Smooth muscle cell (in vitro differentiated cells): ENCODE results near the gene LYPD3. TPM values are rescaled to one million over a fixed set of nuclear protein-coding genes. Genes with fewer than 3 reads are reported as not detected.

ENCODE experiments used
- DNase-seq: peaks from one replicate; lab custom pipeline; 2025; ENCODE audit not compliant: unreplicated experiment; lab: John Stamatoyannopoulos, UW
- H2AFZ ChIP-seq: fragments of 200-600 bp; sonication (generic); 2 replicates; pipeline ENCODE4 v1.6.0; 2016; ENCODE audit warnings: antibody characterized with exemption, low read depth, mild to moderate bottlenecking
- H3F3A ChIP-seq: fragments of 200-600 bp; sonication (generic); 2 replicates; pipeline ENCODE4 v1.6.0; 2017; ENCODE audit warnings: antibody characterized with exemption, low read depth
- H3K27ac ChIP-seq: fragments of 200-600 bp; sonication (generic); 2 replicates; pipeline ENCODE4 v1.5.1; 2016; ENCODE audit warnings: low read depth, mild to moderate bottlenecking
- H3K27me3 ChIP-seq: fragments of 200-600 bp; sonication (generic); 2 replicates; pipeline ENCODE4 v1.6.1; 2016; ENCODE audit warnings: low read depth, mild to moderate bottlenecking
- H3K36me3 ChIP-seq: fragments of 200-600 bp; sonication (generic); 2 replicates; pipeline ENCODE4 v1.5.1; 2016; ENCODE audit warnings: low read depth
- H3K4me1 ChIP-seq: fragments of 200-600 bp; sonication (generic); 2 replicates; pipeline ENCODE4 v1.5.1; 2016; ENCODE audit warnings: low read depth
- H3K4me2 ChIP-seq: fragments of 200-600 bp; sonication (generic); 2 replicates; pipeline ENCODE4 v1.6.0; 2016; ENCODE audit warnings: mild to moderate bottlenecking
- H3K4me3 ChIP-seq: fragments of 200-600 bp; sonication (generic); 2 replicates; pipeline ENCODE4 v1.5.1; 2016; ENCODE audit warnings: mild to moderate bottlenecking
- H3K79me2 ChIP-seq: fragments of 200-600 bp; sonication (generic); 2 replicates; pipeline ENCODE4 v1.6.0; 2016; ENCODE audit warnings: low read depth, mild to moderate bottlenecking
- H3K9ac ChIP-seq: fragments of 200-600 bp; sonication (generic); 2 replicates; pipeline ENCODE4 v1.6.0; 2016; ENCODE audit warnings: low read depth
- H3K9me3 ChIP-seq: fragments of 200-600 bp; sonication (generic); replicated peaks from 2 replicates; pipeline ENCODE4 v1.5.1; 2016; ENCODE audit warnings: low read depth
- H4K20me1 ChIP-seq: fragments of 200-600 bp; sonication (generic); 2 replicates; pipeline ENCODE4 v1.6.0; 2016; ENCODE audit warnings: low read depth
- CTCF ChIP-seq: fragments of 200-600 bp; sonication (generic); IDR thresholded peaks from 2 replicates; pipeline ENCODE4 v1.5.1; 2017; ENCODE audit warnings: borderline replicate concordance, mild to moderate bottlenecking, antibody characterized with exemption; ENCODE audit not compliant: insufficient read depth, poor library complexity, severe bottlenecking
- WGBS: methylation state at CpG from one replicate; pipeline ENCODE4 v1.1.7; 2016; ENCODE audit warnings: low lambda C conversion rate; 5-methylcytosine and 5-hydroxymethylcytosine counted together
- polyA plus RNA-seq: library from polyadenylated mRNA; unstranded; fragments of >200 nt; fragmentation: Nextera tagmentation; extraction: Ambion mirVana; gene quantifications from 2 replicates; pipeline ENCODE4 v1.2.1, GENCODE V29; 2016
- total RNA-seq: library from RNA; depleted of rRNA; stranded (reverse); fragments of >200 nt; gene quantifications from 2 replicates; pipeline ENCODE4 v1.2.3, GENCODE V29; 2014

Gene LYPD3
- total and polyA plus RNA-seq, 2 experiments from 2014 or later: 17.9 to 20.6 TPM

- WGBS: 90% methylated on average over 6 of the region's 6 CpGs
- H3K4me3 ChIP-seq: no peak overlapping the region
These were observed 17.9 kb upstream of the LYPD3 start for GRCh38 chr19:43483281-43483680.

GRCh38 chr19:43482193-43482592 is 16.8 kb upstream of the LYPD3 start:
- Histone ChIP-seq H3F3A (no peaks in the 10 kb centered on the region), H3K9me3 (no peaks in the 10 kb centered on the region), H3K79me2 (no peaks in the 10 kb centered on the region), H3K27ac (no peak overlapping the region), H3K36me3 (no peaks in the 10 kb centered on the region), H3K9ac (no peak overlapping the region), H2AFZ (no peak overlapping the region), H4K20me1 (no peaks in the 10 kb centered on the region), H3K27me3 (no peaks in the 10 kb centered on the region), H3K4me1 (no peaks in the 10 kb centered on the region), H3K4me2 (no peak overlapping the region), H3K4me3 (no peak overlapping the region)
- TF ChIP-seq CTCF: no peak
- WGBS: 81% methylated on average over 4 of the region's 4 CpGs
- DNase-seq: no peak

More at GRCh38 chr19:43483281-43483680, 17.9 kb upstream of the LYPD3 start:
- H3K27me3 ChIP-seq: no peaks in the 10 kb centered on the region
- no peaks in the 10 kb centered on the region for H3K9me3 ChIP-seq
- DNase-seq: no peak
- H2AFZ ChIP-seq: no peak overlapping the region
- H3K4me1 ChIP-seq: no peaks in the 10 kb centered on the region
- no peaks in the 10 kb centered on the region for H4K20me1 ChIP-seq
- H3K36me3 ChIP-seq: no peaks in the 10 kb centered on the region
- TF ChIP-seq CTCF: no peak
- no peak overlapping the region for H3K9ac ChIP-seq
- no peaks in the 10 kb centered on the region for H3K79me2 ChIP-seq
- H3F3A ChIP-seq: no peaks in the 10 kb centered on the region
- H3K27ac ChIP-seq: no peak overlapping the region
- no peak overlapping the region for H3K4me2 ChIP-seq

- WGBS: 95% methylated on average over 6 of the region's 6 CpGs
- no peak for DNase-seq
These were observed 16.3 kb upstream of the LYPD3 start for GRCh38 chr19:43481701-43482100.

More at GRCh38 chr19:43481701-43482100, 16.3 kb upstream of the LYPD3 start:
- TF ChIP-seq CTCF: no peak
- no peaks in the 10 kb centered on the region for H4K20me1 ChIP-seq
- no peaks in the 10 kb centered on the region for H3K9me3 ChIP-seq
- H3K4me1 ChIP-seq: no peaks in the 10 kb centered on the region
- H3K79me2 ChIP-seq: no peaks in the 10 kb centered on the region
- H3K27me3 ChIP-seq: no peaks in the 10 kb centered on the region
- no peaks in the 10 kb centered on the region for H3F3A ChIP-seq
- H3K4me2 ChIP-seq: no peak overlapping the region
- H3K27ac ChIP-seq: no peak overlapping the region
- H3K4me3 ChIP-seq: no peak overlapping the region
- H2AFZ ChIP-seq: no peak overlapping the region
- H3K9ac ChIP-seq: no peak overlapping the region
- H3K36me3 ChIP-seq: no peaks in the 10 kb centered on the region
